PC-9 (cell line): ENCODE data around the gene GATAD2A. TPM values are rescaled to one million over a fixed set of nuclear protein-coding genes. Genes with fewer than 3 reads are reported as not detected.

ENCODE experiments used
- BruUV-seq: library from RNA; stranded (reverse); fragments of 400-500 nt; replicated peaks from 2 replicates; lab custom pipeline; 2021; lab: Mats Ljungman, UMichigan
- CTCF ChIA-PET: fragments of 300-600 bp; sonication (Branson Sonifier 250); formaldehyde crosslinking; loops from one replicate; lab custom pipeline; 2022; ENCODE audit warnings: antibody characterized with exemption; lab: Charles Lee
- POLR2A ChIA-PET: fragments of 300-600 bp; sonication (Branson Sonifier 250); formaldehyde crosslinking; loops from one replicate; lab custom pipeline; 2022; ENCODE audit warnings: antibody characterized with exemption; ENCODE audit not compliant: unreplicated experiment; lab: Charles Lee
- DNase-seq, 2 experiments: peaks; one replicate each; pipeline versions ENCODE4 v3.0.0 to v3.0.0-alpha.2; 2015 to 2022; ENCODE audit warnings: mixed read lengths in 1 of 2
- H2AFZ ChIP-seq: fragments of 200-600 bp; sonication (generic); 2 replicates; pipeline ENCODE4 v1.8.1; 2017; ENCODE audit warnings: antibody characterized with exemption
- H3F3A ChIP-seq: fragments of 200-600 bp; sonication (generic); 2 replicates; pipeline ENCODE4 v1.8.1; 2017; ENCODE audit warnings: antibody characterized with exemption, mild to moderate bottlenecking, low read depth; ENCODE audit not compliant: insufficient read depth
- H3K27ac ChIP-seq: fragments of 200-600 bp; sonication (generic); 2 replicates; pipeline ENCODE4 v1.6.1; 2016; ENCODE audit warnings: mixed run types
- H3K27me3 ChIP-seq: fragments of 200-600 bp; sonication (generic); 2 replicates; pipeline ENCODE4 v1.6.1; 2016; ENCODE audit warnings: low read depth, mixed run types; ENCODE audit not compliant: insufficient read depth
- H3K36me3 ChIP-seq: fragments of 200-600 bp; sonication (generic); 2 replicates; pipeline ENCODE4 v1.6.1; 2016; ENCODE audit warnings: low read depth, mixed run types
- H3K4me1 ChIP-seq: fragments of 200-600 bp; sonication (generic); replicated peaks from 2 replicates; pipeline ENCODE4 v1.6.1; 2016; ENCODE audit warnings: mixed run types; ENCODE audit not compliant: insufficient read depth
- H3K4me2 ChIP-seq: fragments of 200-600 bp; sonication (generic); 2 replicates; pipeline ENCODE4 v1.6.1; 2017; ENCODE audit warnings: mixed run types
- H3K4me3 ChIP-seq: fragments of 200-600 bp; sonication (generic); 2 replicates; pipeline ENCODE4 v1.6.1; 2016; ENCODE audit warnings: mixed run types
- H3K79me2 ChIP-seq: fragments of 200-600 bp; sonication (generic); 2 replicates; pipeline ENCODE4 v1.6.1; 2017; ENCODE audit warnings: low read depth, mixed run types
- H3K9me2 ChIP-seq: fragments of 200-600 bp; sonication (generic); 2 replicates; pipeline ENCODE4 v1.8.1; 2017; ENCODE audit warnings: mild to moderate bottlenecking; ENCODE audit not compliant: insufficient read depth
- H3K9me3 ChIP-seq: fragments of 200-600 bp; sonication (generic); 2 replicates; pipeline ENCODE4 v1.8.1; 2016; ENCODE audit warnings: low read depth; ENCODE audit not compliant: insufficient read depth
- H4K20me1 ChIP-seq: fragments of 200-600 bp; sonication (generic); 2 replicates; pipeline ENCODE4 v1.8.1; 2017; ENCODE audit not compliant: insufficient read depth
- EZH2 ChIP-seq: fragments of 200-600 bp; sonication (generic); IDR thresholded peaks from 2 replicates; pipeline ENCODE4 v1.8.0; 2017; ENCODE audit warnings: antibody characterized with exemption, low read depth
- intact Hi-C: fragments of 100-400 bp; cut with micrococcal nuclease; formaldehyde crosslinking; loops from one replicate; pipeline ENCODE4 v1.10.0; 2022; ENCODE audit not compliant: unreplicated experiment
- total RNA-seq: library from RNA; stranded (reverse); gene quantifications from 2 replicates; pipeline ENCODE4 v1.2.3, GENCODE V29; 2021
- TF ChIP-seq, protein P1 (sequence below): fragments of 200-600 bp; sonication (generic); conservative IDR thresholded peaks from 2 replicates; pipeline ENCODE4 v1.6.1; 2017; ENCODE audit warnings: mixed run types, antibody characterized with exemption, mild to moderate bottlenecking, moderate library complexity

The GATAD2A gene
- total RNA-seq, 1 experiment from 2014 or later = 129 TPM

DNA sequence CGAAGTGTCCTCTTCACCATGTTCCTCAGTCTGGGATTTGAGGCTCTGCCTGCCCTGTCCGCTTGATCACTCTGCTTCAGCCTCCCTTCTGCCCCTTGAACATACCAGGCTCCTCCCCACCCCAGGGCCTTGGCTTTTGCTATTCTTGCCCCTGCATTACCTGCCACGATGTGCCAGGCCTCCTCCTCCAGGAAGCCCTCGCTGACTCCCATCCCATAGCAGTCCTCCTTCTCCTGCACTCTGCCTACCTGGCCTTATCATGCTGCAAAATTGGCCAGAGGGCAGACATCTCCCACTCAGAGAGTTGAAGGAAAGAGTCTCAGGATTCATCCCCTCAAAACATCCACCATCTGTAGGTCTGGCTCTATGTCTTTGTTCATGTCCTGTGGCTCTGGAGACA lies 125.4 kb downstream of the GATAD2A start:
- TF ChIP-seq, protein P1, sequence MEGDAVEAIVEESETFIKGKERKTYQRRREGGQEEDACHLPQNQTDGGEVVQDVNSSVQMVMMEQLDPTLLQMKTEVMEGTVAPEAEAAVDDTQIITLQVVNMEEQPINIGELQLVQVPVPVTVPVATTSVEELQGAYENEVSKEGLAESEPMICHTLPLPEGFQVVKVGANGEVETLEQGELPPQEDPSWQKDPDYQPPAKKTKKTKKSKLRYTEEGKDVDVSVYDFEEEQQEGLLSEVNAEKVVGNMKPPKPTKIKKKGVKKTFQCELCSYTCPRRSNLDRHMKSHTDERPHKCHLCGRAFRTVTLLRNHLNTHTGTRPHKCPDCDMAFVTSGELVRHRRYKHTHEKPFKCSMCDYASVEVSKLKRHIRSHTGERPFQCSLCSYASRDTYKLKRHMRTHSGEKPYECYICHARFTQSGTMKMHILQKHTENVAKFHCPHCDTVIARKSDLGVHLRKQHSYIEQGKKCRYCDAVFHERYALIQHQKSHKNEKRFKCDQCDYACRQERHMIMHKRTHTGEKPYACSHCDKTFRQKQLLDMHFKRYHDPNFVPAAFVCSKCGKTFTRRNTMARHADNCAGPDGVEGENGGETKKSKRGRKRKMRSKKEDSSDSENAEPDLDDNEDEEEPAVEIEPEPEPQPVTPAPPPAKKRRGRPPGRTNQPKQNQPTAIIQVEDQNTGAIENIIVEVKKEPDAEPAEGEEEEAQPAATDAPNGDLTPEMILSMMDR = no peak
- TF ChIP-seq EZH2 = no peak
- CTCF ChIA-PET = no interaction called here
- intact Hi-C loops = loop anchor here (5.0 to 10.0 kb wide), 2 partner anchors 244 to 746 kb away; no protein-coding TSS in a partner anchor

GRCh38 chr19:19531951-19532805 lies 126.7 kb downstream of the GATAD2A start:
- Histone ChIP-seq H4K20me1 (peaks cover 5% of the 10 kb centered on the region; the same call in 1 of the 2 replicates), H3K79me2 (no peaks in the 10 kb centered on the region), H3K27ac (no peak overlapping the region), H3K27me3 (no peaks in the 10 kb centered on the region), H3K4me3 (no peak overlapping the region), H3K36me3 (peaks cover 5% of the 10 kb centered on the region; the same call in 1 of the 2 replicates), H3K4me1 (no peaks in the 10 kb centered on the region), H3K9me3 (no peaks in the 10 kb centered on the region), H2AFZ (no peak overlapping the region), H3F3A (peaks cover 44% of the 10 kb centered on the region), H3K4me2 (peak overlapping the region; percentile 31; the same call in 1 of the 2 replicates), H3K9me2 (no peaks in the 10 kb centered on the region)
- BruUV-seq = TSS peak; percentile 9
- DNase-seq = peak in 1 of 2 experiments; percentile 74
- POLR2A ChIA-PET = interaction anchor here (0.6 kb wide), 1 partner anchor 117 kb away, joined by 22 read pairs; no protein-coding TSS in a partner anchor
- TF ChIP-seq, protein P1 = peak; percentile 99
- no peak for TF ChIP-seq EZH2
- intact Hi-C loops = loop anchor here (1.0 to 10.0 kb wide), 3 partner anchors 111 to 745 kb away; partner anchors contain the start of gene GMIP
- CTCF ChIA-PET = interaction anchor here (0.5 to 1.9 kb wide), 8 partner anchors 9 to 168 kb away, joined by 3 to 19 read pairs (median 6); partner anchors contain the start of genes ATP13A1 and GATAD2A

More for the DNA sequence above, 125.4 kb downstream of the GATAD2A start:
- Histone ChIP-seq H3K9me3 (no peaks in the 10 kb centered on the region), H4K20me1 (peaks cover 9% of the 10 kb centered on the region; the same call in 1 of the 2 replicates), H2AFZ (no peak overlapping the region), H3F3A (peaks cover 38% of the 10 kb centered on the region), H3K79me2 (no peaks in the 10 kb centered on the region), H3K4me2 (no peak overlapping the region), H3K9me2 (no peaks in the 10 kb centered on the region), H3K4me1 (no peaks in the 10 kb centered on the region), H3K27me3 (no peaks in the 10 kb centered on the region), H3K27ac (no peak overlapping the region), H3K36me3 (peaks cover 5% of the 10 kb centered on the region; the same call in 1 of the 2 replicates), H3K4me3 (no peak overlapping the region)
- POLR2A ChIA-PET = interaction anchor here (0.6 kb wide), 1 partner anchor 225 kb away, joined by 5 read pairs; no protein-coding TSS in a partner anchor
- no peak for DNase-seq
- no TSS peak for BruUV-seq
